GM20000 (cell line): ENCODE measurements around the gene PPP1R16B.
A peak's percentile ranks its signal among the peaks of the same experiment; 100 is the strongest.

Experiments used
- DNase-seq: peaks from one replicate; pipeline ENCODE4 v3.0.0; 2012; ENCODE audit warnings: low spot score
- CTCF ChIP-seq: IDR thresholded peaks from 2 replicates; pipeline ENCODE4 v1.5.1; 2012; ENCODE audit warnings: mild to moderate bottlenecking, control low read depth; ENCODE audit errors: extremely low read depth, missing control alignments

PPP1R16B gene

GRCh38 chr20:38862226-38862625 is 56.7 kb downstream of the PPP1R16B start:
- TF ChIP-seq CTCF = no peak
- DNase-seq = no peak

DNA sequence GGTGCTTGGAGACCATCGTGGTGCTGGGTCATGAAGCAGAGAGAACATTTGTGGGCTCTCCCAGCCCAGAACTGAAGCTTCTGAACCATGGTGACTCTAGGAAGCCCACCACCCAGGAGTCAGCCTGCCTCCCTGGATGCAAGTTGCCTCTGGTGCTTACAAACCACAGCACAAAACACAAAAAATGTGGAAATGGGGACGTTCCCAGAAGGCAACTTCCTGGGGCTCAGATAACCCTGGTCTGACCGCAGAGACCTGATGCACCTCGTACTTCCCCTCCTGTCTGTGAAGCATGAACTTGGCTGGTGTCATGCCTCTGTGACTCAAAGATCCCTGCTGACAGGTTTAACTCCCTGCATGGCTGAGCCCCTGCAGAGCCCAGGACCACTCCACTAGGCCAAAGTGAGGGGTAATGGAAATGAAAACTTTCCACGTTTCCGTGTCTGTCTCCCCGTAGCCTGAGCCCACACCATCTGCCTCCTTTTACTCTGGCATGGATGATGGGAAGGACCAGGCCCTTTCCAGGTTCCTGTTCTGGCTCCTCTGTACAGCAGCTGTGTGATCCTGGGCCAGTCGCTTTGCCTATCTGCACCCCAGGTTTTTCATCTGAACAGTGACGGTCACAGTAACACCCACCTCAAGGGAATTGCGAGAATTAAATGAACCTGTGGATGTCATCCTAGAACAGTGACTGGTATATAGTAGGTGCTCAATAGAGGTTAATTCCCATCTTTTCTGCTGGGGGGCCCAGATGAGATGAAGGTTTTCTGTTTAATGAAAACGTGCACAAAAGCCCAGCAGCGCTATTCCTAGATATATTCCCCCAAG is 57.7 kb downstream of the PPP1R16B start:
- no peak for TF ChIP-seq CTCF
- DNase-seq = peak; percentile 69

- TF ChIP-seq CTCF = no peak
- no peak for DNase-seq
Measured at GRCh38 chr20:38864662-38865061, 59.2 kb downstream of the PPP1R16B start.

GRCh38 chr20:38866265-38867061 is 61.0 kb downstream of the PPP1R16B start:
- TF ChIP-seq CTCF = no peak

GRCh38 chr20:38867062-38867359 is 61.5 kb downstream of the PPP1R16B start:
- TF ChIP-seq CTCF = no peak

More at GRCh38 chr20:38866265-38867061, 61.0 kb downstream of the PPP1R16B start:
- DNase-seq = no peak

DNA sequence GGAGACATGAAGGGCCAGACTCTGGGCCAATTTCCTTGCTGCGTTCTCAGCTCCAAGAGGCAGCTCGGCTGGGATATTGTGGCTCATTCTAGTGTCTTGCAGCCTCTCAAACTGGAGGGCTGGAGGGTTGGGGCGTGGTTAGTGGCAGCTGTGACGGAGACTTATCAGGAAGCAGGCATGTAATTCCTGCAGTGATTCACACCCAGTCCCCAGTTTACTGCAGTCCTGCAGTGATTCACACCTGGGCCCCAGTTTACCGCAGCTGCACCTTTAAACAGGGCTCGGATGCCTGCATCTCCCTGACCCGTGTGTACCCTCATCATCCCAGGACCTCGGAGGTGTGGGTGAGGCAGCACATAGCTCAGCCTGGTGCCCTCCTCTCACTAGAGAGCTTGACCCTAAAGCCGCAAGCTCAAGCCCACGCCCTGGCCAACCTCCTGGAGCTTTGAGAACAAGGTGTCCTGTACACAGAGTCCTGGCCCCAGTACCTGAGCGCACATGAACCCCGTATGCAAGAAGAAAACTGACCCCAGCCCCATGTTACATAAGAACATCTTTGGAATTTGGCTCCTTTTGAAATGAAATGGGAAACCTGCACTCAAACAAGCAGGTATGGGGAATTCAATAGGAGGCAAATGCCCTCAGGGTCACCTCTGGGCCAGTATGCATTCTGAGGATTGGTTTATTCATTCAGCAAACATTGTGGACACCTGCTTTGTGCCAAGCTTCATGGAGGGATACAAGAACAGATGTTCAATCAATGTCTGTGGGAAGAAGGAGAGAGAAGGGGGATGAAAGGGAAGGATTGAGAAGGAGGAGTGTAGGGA is 65.4 kb downstream of the PPP1R16B start:
- no peak for DNase-seq

More at GRCh38 chr20:38867062-38867359, 61.5 kb downstream of the PPP1R16B start:
- no peak for DNase-seq

More for the DNA sequence above, 65.4 kb downstream of the PPP1R16B start:
- no peak for TF ChIP-seq CTCF
